HL-60 (cell line): Measurements from ENCODE around the gene CDKN2B-AS1.

ENCODE experiments used
- POLR2AphosphoS5 ChIP-seq: IDR thresholded peaks from 2 replicates; pipeline ENCODE4 v1.6.1; 2012; ENCODE audit warnings: low read depth
- TF ChIP-seq, protein P1 (sequence below): IDR thresholded peaks from one replicate; pipeline ENCODE4 v1.5.1; 2011; ENCODE audit warnings: low read length, control low read depth, inconsistent platforms; ENCODE audit not compliant: insufficient read depth

DNA sequence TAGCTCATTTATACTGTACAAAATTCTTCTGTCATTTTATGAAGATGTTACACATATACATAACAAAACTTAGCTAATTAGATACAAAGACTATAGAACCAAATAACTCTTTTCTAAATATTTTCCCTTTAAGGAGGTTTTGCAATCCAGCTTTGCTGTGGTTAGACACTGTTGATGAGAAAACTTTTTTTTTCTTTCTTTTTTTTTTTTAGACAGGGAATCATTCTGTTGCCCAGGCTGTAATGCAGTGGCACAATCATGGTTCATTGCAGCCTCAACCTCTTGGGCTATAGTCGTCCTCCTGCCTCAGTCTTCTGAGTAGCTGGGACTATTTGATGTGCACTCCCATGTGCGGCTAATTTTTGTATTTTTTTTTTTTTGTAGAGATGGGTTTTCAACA, 53.0 kb downstream of the CDKN2B-AS1 start:
- TF ChIP-seq, protein P1, sequence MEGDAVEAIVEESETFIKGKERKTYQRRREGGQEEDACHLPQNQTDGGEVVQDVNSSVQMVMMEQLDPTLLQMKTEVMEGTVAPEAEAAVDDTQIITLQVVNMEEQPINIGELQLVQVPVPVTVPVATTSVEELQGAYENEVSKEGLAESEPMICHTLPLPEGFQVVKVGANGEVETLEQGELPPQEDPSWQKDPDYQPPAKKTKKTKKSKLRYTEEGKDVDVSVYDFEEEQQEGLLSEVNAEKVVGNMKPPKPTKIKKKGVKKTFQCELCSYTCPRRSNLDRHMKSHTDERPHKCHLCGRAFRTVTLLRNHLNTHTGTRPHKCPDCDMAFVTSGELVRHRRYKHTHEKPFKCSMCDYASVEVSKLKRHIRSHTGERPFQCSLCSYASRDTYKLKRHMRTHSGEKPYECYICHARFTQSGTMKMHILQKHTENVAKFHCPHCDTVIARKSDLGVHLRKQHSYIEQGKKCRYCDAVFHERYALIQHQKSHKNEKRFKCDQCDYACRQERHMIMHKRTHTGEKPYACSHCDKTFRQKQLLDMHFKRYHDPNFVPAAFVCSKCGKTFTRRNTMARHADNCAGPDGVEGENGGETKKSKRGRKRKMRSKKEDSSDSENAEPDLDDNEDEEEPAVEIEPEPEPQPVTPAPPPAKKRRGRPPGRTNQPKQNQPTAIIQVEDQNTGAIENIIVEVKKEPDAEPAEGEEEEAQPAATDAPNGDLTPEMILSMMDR = no peak
- no peak for TF ChIP-seq POLR2AphosphoS5
